Stimulated activated effector memory CD8-positive, alpha-beta T cell treated with anti-CD3 and anti-CD28 coated beads, Interleukin-12 subunit alpha, Interleukin-12 subunit beta, amount 100 ng/mL, for 72 hours (primary cell): ENCODE measurements around the gene USP40.

Experiments used
- ATAC-seq: fragments of 150-1000 bp; cut with Tn5 transposase; 2 replicates; pipeline ENCODE4 v1.10.0; 2021
- DNase-seq, 2 donors: peaks; one replicate each; pipeline ENCODE4 v3.0.0; 2021 to 2022; ENCODE audit warnings: low spot score in 2 of 2
- H3K27ac Mint-ChIP-seq: one replicate; pipeline ENCODE4 v1.8.0; 2022; ENCODE audit warnings: mild to moderate bottlenecking, mixed read lengths
- H3K36me3 Mint-ChIP-seq: one replicate; pipeline ENCODE4 v1.8.0; 2022; ENCODE audit warnings: mild to moderate bottlenecking, mixed read lengths
- H3K4me1 Mint-ChIP-seq: one replicate; pipeline ENCODE4 v1.8.0; 2022; ENCODE audit warnings: mixed read lengths
- H3K4me3 Mint-ChIP-seq: one replicate; pipeline ENCODE4 v1.8.0; 2022; ENCODE audit warnings: mild to moderate bottlenecking, mixed read lengths
- H3K9me3 Mint-ChIP-seq: one replicate; pipeline ENCODE4 v1.8.0; 2022; ENCODE audit warnings: mixed read lengths

Gene USP40

GRCh38 chr2:233428438-233428837, 138.1 kb downstream of the USP40 start:
- DNase-seq (no peak), ATAC-seq (no peak)
- Mint-ChIP-seq H3K4me1 (peaks cover 55% of the 10 kb centered on the region), H3K36me3 (peaks cover 22% of the 10 kb centered on the region), H3K4me3 (no peak overlapping the region), H3K9me3 (peaks cover 3% of the 10 kb centered on the region), H3K27ac (peak overlapping the region; percentile 88)

GRCh38 chr2:233428008-233428407, 138.6 kb downstream of the USP40 start:
- DNase-seq (no peak), ATAC-seq (no peak)
- H3K4me3 Mint-ChIP-seq: no peak overlapping the region
- H3K36me3 Mint-ChIP-seq: peaks cover 22% of the 10 kb centered on the region
- peak overlapping the region; percentile 88 for H3K27ac Mint-ChIP-seq
- H3K9me3 Mint-ChIP-seq: peaks cover 3% of the 10 kb centered on the region
- H3K4me1 Mint-ChIP-seq: peaks cover 59% of the 10 kb centered on the region

GRCh38 chr2:233426619-233427342, 139.8 kb downstream of the USP40 start:
- Mint-ChIP-seq H3K36me3 (peaks cover 22% of the 10 kb centered on the region), H3K4me3 (no peak overlapping the region), H3K27ac (peak overlapping the region; percentile 46), H3K4me1 (peaks cover 71% of the 10 kb centered on the region), H3K9me3 (peaks cover 3% of the 10 kb centered on the region)
- peak in 1 of 2 donors; percentile 60 for DNase-seq
- ATAC-seq: peak; percentile 94
